ENCODE results near the gene MYOF.

Gene MYOF

DNA sequence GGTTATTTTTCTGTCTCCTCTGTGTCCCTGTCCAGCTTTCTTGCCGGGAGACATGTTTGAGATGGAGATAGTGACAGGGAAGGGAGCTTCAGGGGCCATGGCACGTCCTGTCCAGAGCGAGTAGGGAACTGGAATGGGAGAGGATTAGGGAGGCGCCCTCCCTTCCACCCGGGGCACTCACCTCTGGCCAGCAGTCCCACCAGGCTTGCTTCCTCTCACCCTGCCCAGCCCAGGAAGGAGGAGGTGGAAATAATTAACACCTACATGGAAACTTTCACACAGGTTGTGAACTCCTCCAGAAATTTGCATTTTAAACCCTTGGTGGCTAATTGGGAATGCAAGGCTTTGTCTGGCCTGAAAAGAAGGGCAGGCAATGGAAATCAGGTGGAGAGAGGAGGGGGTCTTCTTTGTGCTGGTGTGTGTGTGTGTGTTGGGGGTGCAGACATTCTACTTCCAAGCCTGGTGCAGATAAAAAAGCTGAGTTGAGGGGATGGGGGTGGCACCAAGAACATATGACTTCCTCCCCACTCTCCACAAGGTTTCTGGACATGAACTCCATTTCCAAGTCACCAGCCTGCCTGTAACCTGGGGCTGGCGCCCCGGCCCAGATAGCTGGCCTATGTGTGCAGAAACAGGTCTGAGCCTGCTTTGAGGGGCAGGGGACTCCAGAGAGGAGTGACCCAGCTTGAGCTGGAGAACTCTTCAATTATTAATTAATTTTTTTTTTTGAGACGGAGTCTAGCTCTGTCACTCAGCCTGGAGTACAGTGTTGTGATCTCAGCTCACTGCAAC, 209.1 kb downstream of the MYOF start:
- TF ChIP-seq ARNTL (CRISPR knock-in tag; IDR thresholded peaks at IDR 0.05; ENCODE audit: borderline replicate concordance, low read depth) = no peak
- no peak for TF ChIP-seq ISL1 (CRISPR knock-in tag; IDR thresholded peaks at IDR 0.05)
- TF ChIP-seq, protein P1, sequence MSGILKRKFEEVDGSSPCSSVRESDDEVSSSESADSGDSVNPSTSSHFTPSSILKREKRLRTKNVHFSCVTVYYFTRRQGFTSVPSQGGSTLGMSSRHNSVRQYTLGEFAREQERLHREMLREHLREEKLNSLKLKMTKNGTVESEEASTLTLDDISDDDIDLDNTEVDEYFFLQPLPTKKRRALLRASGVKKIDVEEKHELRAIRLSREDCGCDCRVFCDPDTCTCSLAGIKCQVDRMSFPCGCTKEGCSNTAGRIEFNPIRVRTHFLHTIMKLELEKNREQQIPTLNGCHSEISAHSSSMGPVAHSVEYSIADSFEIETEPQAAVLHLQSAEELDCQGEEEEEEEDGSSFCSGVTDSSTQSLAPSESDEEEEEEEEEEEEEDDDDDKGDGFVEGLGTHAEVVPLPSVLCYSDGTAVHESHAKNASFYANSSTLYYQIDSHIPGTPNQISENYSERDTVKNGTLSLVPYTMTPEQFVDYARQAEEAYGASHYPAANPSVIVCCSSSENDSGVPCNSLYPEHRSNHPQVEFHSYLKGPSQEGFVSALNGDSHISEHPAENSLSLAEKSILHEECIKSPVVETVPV (CRISPR knock-in tag; IDR thresholded peaks at IDR 0.05) = no peak
- no peak for TF ChIP-seq TOX (CRISPR knock-in tag; IDR thresholded peaks at IDR 0.05; ENCODE audit: borderline replicate concordance)
- TF ChIP-seq OSR1 (CRISPR knock-in tag; IDR thresholded peaks at IDR 0.05) = no peak
- no peak for TF ChIP-seq ESRRG (CRISPR knock-in tag; IDR thresholded peaks at IDR 0.05)
- TF ChIP-seq, protein P2, sequence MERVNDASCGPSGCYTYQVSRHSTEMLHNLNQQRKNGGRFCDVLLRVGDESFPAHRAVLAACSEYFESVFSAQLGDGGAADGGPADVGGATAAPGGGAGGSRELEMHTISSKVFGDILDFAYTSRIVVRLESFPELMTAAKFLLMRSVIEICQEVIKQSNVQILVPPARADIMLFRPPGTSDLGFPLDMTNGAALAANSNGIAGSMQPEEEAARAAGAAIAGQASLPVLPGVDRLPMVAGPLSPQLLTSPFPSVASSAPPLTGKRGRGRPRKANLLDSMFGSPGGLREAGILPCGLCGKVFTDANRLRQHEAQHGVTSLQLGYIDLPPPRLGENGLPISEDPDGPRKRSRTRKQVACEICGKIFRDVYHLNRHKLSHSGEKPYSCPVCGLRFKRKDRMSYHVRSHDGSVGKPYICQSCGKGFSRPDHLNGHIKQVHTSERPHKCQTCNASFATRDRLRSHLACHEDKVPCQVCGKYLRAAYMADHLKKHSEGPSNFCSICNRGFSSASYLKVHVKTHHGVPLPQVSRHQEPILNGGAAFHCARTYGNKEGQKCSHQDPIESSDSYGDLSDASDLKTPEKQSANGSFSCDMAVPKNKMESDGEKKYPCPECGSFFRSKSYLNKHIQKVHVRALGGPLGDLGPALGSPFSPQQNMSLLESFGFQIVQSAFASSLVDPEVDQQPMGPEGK (CRISPR knock-in tag; IDR thresholded peaks at IDR 0.05; ENCODE audit: borderline replicate concordance) = no peak
- no peak for TF ChIP-seq PPARA (CRISPR knock-in tag; IDR thresholded peaks at IDR 0.05; ENCODE audit: borderline replicate concordance)
- TF ChIP-seq SNAI2 (CRISPR knock-in tag; IDR thresholded peaks at IDR 0.05) = no peak
- TF ChIP-seq ZNF70 (CRISPR knock-in tag; IDR thresholded peaks at IDR 0.05) = no peak
- no peak for ATAC-seq

DNA sequence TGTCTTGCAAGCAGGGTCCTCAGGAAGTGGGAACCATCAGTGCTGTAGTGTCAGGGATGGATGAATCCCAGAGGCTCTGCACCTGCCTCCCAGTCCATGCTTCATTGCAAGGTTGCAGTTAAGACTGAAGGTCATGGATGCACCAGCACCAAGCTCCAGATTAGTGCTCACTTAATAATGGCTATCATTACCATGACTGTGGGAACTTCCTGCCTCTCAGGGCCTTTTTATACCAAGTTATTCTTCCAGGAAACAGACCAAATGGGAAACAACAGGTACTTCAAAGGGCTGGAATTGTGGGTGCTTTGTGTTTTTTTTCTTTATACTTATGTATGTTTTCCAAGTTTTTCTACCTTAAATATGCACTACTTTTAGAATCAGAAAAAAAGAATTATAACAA, 210.8 kb downstream of the MYOF start:
- TF ChIP-seq TCF4 (CRISPR knock-in tag; IDR thresholded peaks at IDR 0.05; ENCODE audit: borderline replicate concordance) = no peak
- TF ChIP-seq ARNTL (CRISPR knock-in tag; IDR thresholded peaks at IDR 0.05; ENCODE audit: borderline replicate concordance, low read depth) = no peak
- TF ChIP-seq TOX (CRISPR knock-in tag; IDR thresholded peaks at IDR 0.05; ENCODE audit: borderline replicate concordance) = no peak
- no peak for TF ChIP-seq ZC3H10 (CRISPR knock-in tag; IDR thresholded peaks at IDR 0.05)
- TF ChIP-seq, protein P1 (CRISPR knock-in tag; IDR thresholded peaks at IDR 0.05) = no peak
- TF ChIP-seq ESRRG (CRISPR knock-in tag; IDR thresholded peaks at IDR 0.05) = no peak
- no peak for TF ChIP-seq ZFP30 (CRISPR knock-in tag; IDR thresholded peaks at IDR 0.05)
- TF ChIP-seq RARB (CRISPR knock-in tag; IDR thresholded peaks at IDR 0.05) = no peak
- no peak for TF ChIP-seq ZFP3 (CRISPR knock-in tag; IDR thresholded peaks at IDR 0.05)
- TF ChIP-seq ZNF565 (CRISPR knock-in tag; conservative IDR thresholded peaks at IDR 0.05; ENCODE audit: low read depth) = no peak
- TF ChIP-seq, protein P2 (CRISPR knock-in tag; IDR thresholded peaks at IDR 0.05; ENCODE audit: borderline replicate concordance) = no peak
- TF ChIP-seq, protein P3, sequence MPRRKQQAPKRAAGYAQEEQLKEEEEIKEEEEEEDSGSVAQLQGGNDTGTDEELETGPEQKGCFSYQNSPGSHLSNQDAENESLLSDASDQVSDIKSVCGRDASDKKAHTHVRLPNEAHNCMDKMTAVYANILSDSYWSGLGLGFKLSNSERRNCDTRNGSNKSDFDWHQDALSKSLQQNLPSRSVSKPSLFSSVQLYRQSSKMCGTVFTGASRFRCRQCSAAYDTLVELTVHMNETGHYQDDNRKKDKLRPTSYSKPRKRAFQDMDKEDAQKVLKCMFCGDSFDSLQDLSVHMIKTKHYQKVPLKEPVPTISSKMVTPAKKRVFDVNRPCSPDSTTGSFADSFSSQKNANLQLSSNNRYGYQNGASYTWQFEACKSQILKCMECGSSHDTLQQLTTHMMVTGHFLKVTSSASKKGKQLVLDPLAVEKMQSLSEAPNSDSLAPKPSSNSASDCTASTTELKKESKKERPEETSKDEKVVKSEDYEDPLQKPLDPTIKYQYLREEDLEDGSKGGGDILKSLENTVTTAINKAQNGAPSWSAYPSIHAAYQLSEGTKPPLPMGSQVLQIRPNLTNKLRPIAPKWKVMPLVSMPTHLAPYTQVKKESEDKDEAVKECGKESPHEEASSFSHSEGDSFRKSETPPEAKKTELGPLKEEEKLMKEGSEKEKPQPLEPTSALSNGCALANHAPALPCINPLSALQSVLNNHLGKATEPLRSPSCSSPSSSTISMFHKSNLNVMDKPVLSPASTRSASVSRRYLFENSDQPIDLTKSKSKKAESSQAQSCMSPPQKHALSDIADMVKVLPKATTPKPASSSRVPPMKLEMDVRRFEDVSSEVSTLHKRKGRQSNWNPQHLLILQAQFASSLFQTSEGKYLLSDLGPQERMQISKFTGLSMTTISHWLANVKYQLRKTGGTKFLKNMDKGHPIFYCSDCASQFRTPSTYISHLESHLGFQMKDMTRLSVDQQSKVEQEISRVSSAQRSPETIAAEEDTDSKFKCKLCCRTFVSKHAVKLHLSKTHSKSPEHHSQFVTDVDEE (CRISPR knock-in tag; IDR thresholded peaks at IDR 0.05) = no peak
- TF ChIP-seq, protein P4, sequence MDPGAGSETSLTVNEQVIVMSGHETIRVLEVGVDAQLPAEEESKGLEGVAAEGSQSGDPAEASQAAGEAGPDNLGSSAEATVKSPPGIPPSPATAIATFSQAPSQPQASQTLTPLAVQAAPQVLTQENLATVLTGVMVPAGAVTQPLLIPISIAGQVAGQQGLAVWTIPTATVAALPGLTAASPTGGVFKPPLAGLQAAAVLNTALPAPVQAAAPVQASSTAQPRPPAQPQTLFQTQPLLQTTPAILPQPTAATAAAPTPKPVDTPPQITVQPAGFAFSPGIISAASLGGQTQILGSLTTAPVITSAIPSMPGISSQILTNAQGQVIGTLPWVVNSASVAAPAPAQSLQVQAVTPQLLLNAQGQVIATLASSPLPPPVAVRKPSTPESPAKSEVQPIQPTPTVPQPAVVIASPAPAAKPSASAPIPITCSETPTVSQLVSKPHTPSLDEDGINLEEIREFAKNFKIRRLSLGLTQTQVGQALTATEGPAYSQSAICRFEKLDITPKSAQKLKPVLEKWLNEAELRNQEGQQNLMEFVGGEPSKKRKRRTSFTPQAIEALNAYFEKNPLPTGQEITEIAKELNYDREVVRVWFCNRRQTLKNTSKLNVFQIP (CRISPR knock-in tag; IDR thresholded peaks at IDR 0.05; ENCODE audit: borderline replicate concordance, low read depth) = no peak
- ATAC-seq = no peak

Measured in SK-N-SH treated with all-trans-retinoic acid at 6 μM for 48 hours (cell line).